ENCODE data around the gene PLD4. TPM values are rescaled to one million over a fixed set of nuclear protein-coding genes. Genes with fewer than 3 reads are reported as not detected.

The PLD4 gene
- total RNA-seq, 1 experiment from 2014 or later: 0.07 TPM

- H3K27ac Mint-ChIP-seq: no peak overlapping the region
- no peak for ATAC-seq
- peaks cover 26% of the 10 kb centered on the region for H3K27me3 Mint-ChIP-seq (ENCODE audit: low read depth)
- no peak for DNase-seq (ENCODE audit: low spot score)
- H3K4me3 Mint-ChIP-seq: no peak overlapping the region
- no peaks in the 10 kb centered on the region for H3K36me3 Mint-ChIP-seq
- ChIA-PET CTCF (interaction anchor here (0.6 to 5.0 kb wide), 12 partner anchors 10 to 837 kb away, joined by 3 to 56 read pairs (median 7); partner anchors contain the start of gene BTBD6), POLR2A (no interaction called here)
- H3K9me3 Mint-ChIP-seq: no peaks in the 10 kb centered on the region
- peaks cover 11% of the 10 kb centered on the region for H3K4me1 Mint-ChIP-seq
- TF ChIP-seq MYBL2 (CRISPR knock-in tag; IDR thresholded peaks at IDR 0.05) (no peak), AR (CRISPR knock-in tag; IDR thresholded peaks at IDR 0.05) (no peak), ZMAT4 (CRISPR knock-in tag; IDR thresholded peaks at IDR 0.05) (no peak), SMAD3 (CRISPR knock-in tag; IDR thresholded peaks at IDR 0.05; ENCODE audit: borderline replicate concordance) (no peak), ZSCAN18 (CRISPR knock-in tag; IDR thresholded peaks at IDR 0.05) (no peak), CDX4 (CRISPR knock-in tag; IDR thresholded peaks at IDR 0.05; ENCODE audit: borderline replicate concordance) (no peak), E2F1 (CRISPR knock-in tag; IDR thresholded peaks at IDR 0.05) (no peak), JUN (CRISPR knock-in tag; IDR thresholded peaks at IDR 0.05) (no peak), ATF1 (CRISPR knock-in tag; IDR thresholded peaks at IDR 0.05) (no peak)
- TF ChIP-seq, protein P1, sequence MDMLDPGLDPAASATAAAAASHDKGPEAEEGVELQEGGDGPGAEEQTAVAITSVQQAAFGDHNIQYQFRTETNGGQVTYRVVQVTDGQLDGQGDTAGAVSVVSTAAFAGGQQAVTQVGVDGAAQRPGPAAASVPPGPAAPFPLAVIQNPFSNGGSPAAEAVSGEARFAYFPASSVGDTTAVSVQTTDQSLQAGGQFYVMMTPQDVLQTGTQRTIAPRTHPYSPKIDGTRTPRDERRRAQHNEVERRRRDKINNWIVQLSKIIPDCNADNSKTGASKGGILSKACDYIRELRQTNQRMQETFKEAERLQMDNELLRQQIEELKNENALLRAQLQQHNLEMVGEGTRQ (CRISPR knock-in tag; IDR thresholded peaks at IDR 0.05): no peak
- TF ChIP-seq, protein P2, sequence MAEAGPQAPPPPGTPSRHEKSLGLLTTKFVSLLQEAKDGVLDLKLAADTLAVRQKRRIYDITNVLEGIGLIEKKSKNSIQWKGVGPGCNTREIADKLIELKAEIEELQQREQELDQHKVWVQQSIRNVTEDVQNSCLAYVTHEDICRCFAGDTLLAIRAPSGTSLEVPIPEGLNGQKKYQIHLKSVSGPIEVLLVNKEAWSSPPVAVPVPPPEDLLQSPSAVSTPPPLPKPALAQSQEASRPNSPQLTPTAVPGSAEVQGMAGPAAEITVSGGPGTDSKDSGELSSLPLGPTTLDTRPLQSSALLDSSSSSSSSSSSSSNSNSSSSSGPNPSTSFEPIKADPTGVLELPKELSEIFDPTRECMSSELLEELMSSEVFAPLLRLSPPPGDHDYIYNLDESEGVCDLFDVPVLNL (CRISPR knock-in tag; IDR thresholded peaks at IDR 0.05; ENCODE audit: borderline replicate concordance, low read depth): no peak
Measured at GRCh38 chr14:104974146-104974541, 49.5 kb downstream of the PLD4 start.

DNA sequence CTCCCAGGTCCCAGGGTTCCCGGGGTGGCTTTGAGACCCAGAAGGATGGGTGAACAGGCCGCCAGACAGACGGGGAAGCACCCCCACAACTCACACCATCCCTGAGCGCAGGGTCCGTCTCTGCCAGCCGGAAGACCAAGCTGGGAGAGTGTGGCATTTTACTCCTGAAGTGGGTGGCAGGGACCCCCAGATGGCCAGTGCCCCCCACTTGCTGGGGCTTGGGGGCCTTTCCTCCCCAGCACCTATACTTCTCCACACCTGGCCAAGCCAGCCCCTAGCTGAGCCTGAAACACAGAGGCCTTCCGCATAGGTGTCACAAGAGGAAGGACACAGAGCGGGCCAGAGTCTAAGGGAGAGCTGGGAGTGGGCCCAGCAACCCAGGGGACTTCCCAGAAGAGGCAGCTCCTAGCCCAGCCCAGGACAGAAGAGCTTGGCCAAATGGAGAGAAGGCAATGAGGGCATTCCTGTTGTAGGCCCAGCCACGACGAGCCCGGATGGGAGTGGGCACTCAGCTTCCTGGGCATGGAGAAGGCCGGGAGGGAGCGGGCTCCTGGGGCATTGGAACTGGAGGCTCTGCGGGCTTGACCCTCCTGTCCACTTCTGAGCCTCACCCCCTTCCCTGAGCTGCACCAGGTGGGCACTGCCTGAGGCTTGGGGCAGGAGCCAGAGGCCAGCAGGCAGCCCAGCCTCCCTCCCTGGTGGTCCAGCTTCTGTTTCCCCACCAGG lies 50.1 kb downstream of the PLD4 start:
- POLR2A ChIA-PET: no interaction called here
- H3K4me1 Mint-ChIP-seq: peaks cover 11% of the 10 kb centered on the region; the same call in 1 of the 2 replicates
- DNase-seq (ENCODE audit: low spot score): no peak
- CTCF ChIA-PET: interaction anchor here (0.6 to 5.0 kb wide), 30 partner anchors 7 to 352 kb away, joined by 3 to 56 read pairs (median 5); partner anchors contain the start of genes BTBD6, CDCA4 and CLBA1
- no peak for TF ChIP-seq EMX1 (CRISPR knock-in tag; IDR thresholded peaks at IDR 0.05)
- no peak for TF ChIP-seq CREM (CRISPR knock-in tag; IDR thresholded peaks at IDR 0.05)
- no peak for TF ChIP-seq ESRRA (CRISPR knock-in tag; IDR thresholded peaks at IDR 0.05; ENCODE audit: borderline replicate concordance)
- TF ChIP-seq CDX4 (CRISPR knock-in tag; IDR thresholded peaks at IDR 0.05; ENCODE audit: borderline replicate concordance): no peak
- H3K9me3 Mint-ChIP-seq: no peaks in the 10 kb centered on the region
- H3K27ac Mint-ChIP-seq: no peak overlapping the region
- H3K27me3 Mint-ChIP-seq (ENCODE audit: low read depth): peaks cover 33% of the 10 kb centered on the region
- H3K36me3 Mint-ChIP-seq: no peaks in the 10 kb centered on the region
- ATAC-seq: no peak
- no peak overlapping the region for H3K4me3 Mint-ChIP-seq

Data from WTC11 (cell line).